ENCODE data around the gene MIOX. TPM values are rescaled to one million over a fixed set of nuclear protein-coding genes. Genes with fewer than 3 reads are reported as not detected.

The MIOX gene
- total RNA-seq: not detected

GRCh38 chr22:50486561-50487289 lies at the start of gene MIOX:
MIOX (plus strand) TSS chr22:50486859; CDS start chr22:50486898, 39 bp downstream.

DNA sequence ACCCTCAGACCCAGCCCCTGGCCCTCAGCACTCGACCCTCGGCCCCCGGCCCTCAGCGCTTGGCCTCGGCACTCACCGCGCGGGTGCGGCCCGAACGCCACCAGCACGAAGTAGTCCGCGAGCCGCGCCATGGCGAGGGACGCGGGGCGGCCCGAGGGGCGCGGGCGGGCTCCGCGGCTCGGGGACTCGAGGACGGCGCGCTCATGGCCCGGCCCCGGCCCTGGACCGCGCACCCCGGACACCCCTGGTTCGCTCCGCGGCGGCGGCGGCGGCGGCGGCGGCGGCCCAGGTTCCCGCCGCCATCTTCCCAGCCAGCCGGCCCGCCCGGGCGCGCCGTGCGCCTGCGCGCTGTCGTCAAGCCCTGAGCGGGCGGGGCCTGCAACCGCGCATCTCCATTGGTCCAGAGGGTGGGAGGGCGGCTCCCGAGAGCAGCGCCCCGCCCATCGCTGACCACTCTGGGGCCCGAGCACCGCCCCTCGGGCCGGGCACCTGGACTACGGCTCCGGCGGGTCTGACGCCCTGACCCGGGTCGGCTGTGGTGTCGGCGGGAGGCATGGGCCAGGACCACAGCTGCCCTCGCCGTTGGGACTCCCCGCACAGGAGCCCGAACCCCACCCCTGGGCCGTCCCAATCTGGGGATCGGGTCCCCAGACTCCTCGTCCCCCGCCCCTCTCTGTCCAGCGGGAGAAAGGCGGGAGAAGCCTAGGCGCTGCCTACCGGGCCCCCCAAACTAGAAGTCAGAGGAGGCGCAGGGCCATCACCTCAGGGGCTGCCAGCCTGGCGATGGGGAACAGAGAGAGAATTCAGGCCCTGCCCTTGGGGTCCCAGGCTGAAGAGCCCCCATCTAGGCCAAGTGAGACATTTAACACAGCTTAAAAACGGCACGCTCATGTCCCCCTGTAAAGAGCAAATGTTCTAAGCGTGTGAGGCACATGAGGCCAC lies 11.7 kb upstream of the MIOX start, which contains the start of gene SBF1:
Gene SBF1 (minus strand): TSS at position 326 of the 942 bp plus-strand sequence. CDS start 195 bp downstream, at position 131.

GRCh38 chr22:50481440-50482106 lies 5.1 kb upstream of the MIOX start, which contains the start of gene ADM2:
ADM2 (plus strand) TSS chr22:50481543; CDS start chr22:50481848, 305 bp downstream.

GRCh38 chr22:50507421-50507990 lies 20.8 kb downstream of the MIOX start, which contains the start of gene LMF2:
LMF2 (minus strand) TSS chr22:50507702; CDS start chr22:50507675, 27 bp downstream.

GRCh38 chr22:50507991-50508884 lies 21.6 kb downstream of the MIOX start, which contains the start of gene NCAPH2:
NCAPH2 (plus strand) TSS chr22:50508224; CDS start chr22:50508338, 114 bp downstream.

DNA sequence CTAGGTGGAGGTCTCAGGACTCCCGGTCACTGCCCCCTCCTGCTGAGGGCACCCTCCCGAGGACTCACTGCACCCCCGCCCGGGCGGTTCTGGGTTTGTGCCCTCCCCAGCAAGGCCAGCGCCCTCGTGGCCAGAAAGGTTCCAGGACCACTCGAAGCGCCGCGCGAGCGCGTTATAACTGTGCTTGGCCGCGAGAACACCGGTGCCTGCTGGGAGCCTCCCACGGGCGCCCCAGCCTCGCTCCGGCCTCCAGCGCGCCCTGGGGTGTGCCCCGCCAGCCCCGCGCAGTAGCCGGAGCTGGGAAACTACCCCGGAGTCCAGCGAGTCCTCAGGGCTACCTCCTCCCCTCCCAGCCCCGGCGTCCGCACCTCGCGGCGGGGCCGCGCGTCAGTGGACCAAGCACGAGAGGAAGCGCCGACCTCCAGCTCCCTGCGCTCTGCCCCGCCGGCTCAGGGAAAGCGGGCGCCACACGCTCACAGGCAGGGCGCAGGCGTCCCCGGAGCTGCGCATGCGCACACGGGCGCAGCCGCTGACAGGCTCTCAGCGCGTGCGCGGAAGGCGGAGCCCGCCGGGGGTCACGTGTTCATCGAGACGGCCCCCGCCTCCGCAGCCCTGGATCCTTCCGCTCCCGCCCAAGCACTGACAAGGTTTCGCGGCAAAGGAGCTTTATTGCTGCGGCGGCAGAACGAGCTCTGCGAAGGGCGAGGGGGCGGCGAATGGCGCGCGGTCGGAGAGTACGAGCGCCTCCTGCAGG lies 38.6 kb downstream of the MIOX start, which contains the start of gene SCO2:
Gene SCO2 (minus strand): TSS at position 495 of the 754 bp plus-strand sequence. CDS start 1,187 bp downstream, outside the sequence.

GRCh38 chr22:50529897-50530579 lies 43.4 kb downstream of the MIOX start, which contains the start of gene TYMP:
TYMP (minus strand) TSS chr22:50530012; CDS start chr22:50529709, 303 bp downstream.

Other genes starting within 250 kb of the MIOX start
- gene TUBGCP6, start 241.8 kb upstream of the MIOX start, total RNA-seq: 10 to 100 TPM; 24.6 to 24.8 TPM
- 10 to 100 TPM; 24.8 to 26.0 TPM for gene HDAC10, start 235.6 kb upstream of the MIOX start, total RNA-seq
- gene MAPK12, start 225.2 kb upstream of the MIOX start, total RNA-seq: 10 to 100 TPM; 20.6 to 21.7 TPM
- gene MAPK11, start 216.5 kb upstream of the MIOX start, total RNA-seq: 1 to 10 TPM; 1.7 to 2.1 TPM
- gene PLXNB2, start 179.2 kb upstream of the MIOX start, total RNA-seq: 10 to 100 TPM; 56.3 to 66.1 TPM
- gene DENND6B, start 159.8 kb upstream of the MIOX start, total RNA-seq: 1 to 10 TPM in 1 of 2 donors, under 1 TPM in 1; 0.67 to 2.8 TPM
- gene PPP6R2, start 143.5 kb upstream of the MIOX start, total RNA-seq: 10 to 100 TPM; 40.0 to 53.3 TPM
- 10 to 100 TPM; 61.9 to 68.5 TPM for gene SBF1, start 11.8 kb upstream of the MIOX start, total RNA-seq
- gene ADM2, start 5.3 kb upstream of the MIOX start, total RNA-seq: 1 to 10 TPM in 1 of 2 donors, under 1 TPM in 1; 0.33 to 1.0 TPM
- gene LMF2, start 20.8 kb downstream of the MIOX start, total RNA-seq: 10 to 100 TPM; 49.6 to 69.9 TPM
- gene NCAPH2, start 21.4 kb downstream of the MIOX start, total RNA-seq: 10 to 100 TPM; 35.8 to 56.6 TPM
- gene SCO2, start 38.7 kb downstream of the MIOX start, total RNA-seq: 1 to 10 TPM; 5.2 to 6.3 TPM
- 100 to 1,000 TPM; 295 to 352 TPM for gene TYMP, start 43.2 kb downstream of the MIOX start, total RNA-seq
- gene KLHDC7B, start 59.0 kb downstream of the MIOX start, total RNA-seq: under 1 TPM in 1 of 2 donors, not detected in 1; under 0.01 TPM
- not detected for gene SYCE3, start 76.1 kb downstream of the MIOX start, total RNA-seq
- gene CPT1B, start 91.6 kb downstream of the MIOX start, total RNA-seq: 10 to 100 TPM in 1 of 2 donors, 1 to 10 TPM in 1; 7.7 to 15.5 TPM
- gene CHKB, start 96.0 kb downstream of the MIOX start, total RNA-seq: 10 to 100 TPM; 25.0 to 41.3 TPM
- gene MAPK8IP2, start 113.9 kb downstream of the MIOX start, total RNA-seq: 1 to 10 TPM; 7.7 to 9.6 TPM
- 10 to 100 TPM; 22.3 to 37.5 TPM for gene ARSA, start 141.3 kb downstream of the MIOX start, total RNA-seq
- 1 to 10 TPM; 2.8 to 4.7 TPM for gene SHANK3, start 186.0 kb downstream of the MIOX start, total RNA-seq

All from melanocyte of skin (primary cell).